HL-60 (cell line): ENCODE results near the gene KIF25.

Source experiments
- GABPA ChIP-seq: IDR thresholded peaks from 2 replicates; pipeline ENCODE4 v1.6.1; 2012; ENCODE audit warnings: low read depth
- POLR2AphosphoS5 ChIP-seq: IDR thresholded peaks from 2 replicates; pipeline ENCODE4 v1.6.1; 2012; ENCODE audit warnings: low read depth
- TF ChIP-seq, protein P1 (sequence below): IDR thresholded peaks from one replicate; pipeline ENCODE4 v1.5.1; 2011; ENCODE audit warnings: low read length, control low read depth, inconsistent platforms; ENCODE audit not compliant: insufficient read depth

DNA sequence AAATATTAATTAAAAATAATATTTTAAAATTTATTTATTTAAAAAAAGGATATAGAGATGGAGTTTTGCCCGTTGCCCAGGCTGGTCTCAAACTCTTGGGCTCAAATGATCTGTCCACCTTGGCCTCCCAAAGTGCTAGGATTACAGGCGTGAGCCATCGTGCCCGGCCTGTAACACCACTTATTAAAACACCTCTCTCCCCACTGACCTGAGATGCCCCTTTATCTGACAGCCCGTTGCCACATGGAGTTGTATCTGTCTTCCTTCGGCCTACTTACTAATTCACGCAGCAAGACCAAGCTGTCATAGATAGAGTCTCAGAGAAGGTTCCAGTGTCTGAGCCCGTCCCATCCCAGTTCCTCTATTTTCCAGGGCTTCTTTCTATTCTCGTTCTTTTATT is 30.7 kb downstream of the KIF25 start:
- TF ChIP-seq, protein P1, sequence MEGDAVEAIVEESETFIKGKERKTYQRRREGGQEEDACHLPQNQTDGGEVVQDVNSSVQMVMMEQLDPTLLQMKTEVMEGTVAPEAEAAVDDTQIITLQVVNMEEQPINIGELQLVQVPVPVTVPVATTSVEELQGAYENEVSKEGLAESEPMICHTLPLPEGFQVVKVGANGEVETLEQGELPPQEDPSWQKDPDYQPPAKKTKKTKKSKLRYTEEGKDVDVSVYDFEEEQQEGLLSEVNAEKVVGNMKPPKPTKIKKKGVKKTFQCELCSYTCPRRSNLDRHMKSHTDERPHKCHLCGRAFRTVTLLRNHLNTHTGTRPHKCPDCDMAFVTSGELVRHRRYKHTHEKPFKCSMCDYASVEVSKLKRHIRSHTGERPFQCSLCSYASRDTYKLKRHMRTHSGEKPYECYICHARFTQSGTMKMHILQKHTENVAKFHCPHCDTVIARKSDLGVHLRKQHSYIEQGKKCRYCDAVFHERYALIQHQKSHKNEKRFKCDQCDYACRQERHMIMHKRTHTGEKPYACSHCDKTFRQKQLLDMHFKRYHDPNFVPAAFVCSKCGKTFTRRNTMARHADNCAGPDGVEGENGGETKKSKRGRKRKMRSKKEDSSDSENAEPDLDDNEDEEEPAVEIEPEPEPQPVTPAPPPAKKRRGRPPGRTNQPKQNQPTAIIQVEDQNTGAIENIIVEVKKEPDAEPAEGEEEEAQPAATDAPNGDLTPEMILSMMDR = no peak
- no peak for TF ChIP-seq POLR2AphosphoS5
- TF ChIP-seq GABPA = no peak
